ENCODE data around the gene HNF4A. TPM values are rescaled to one million over a fixed set of nuclear protein-coding genes. Genes with fewer than 3 reads are reported as not detected.

The HNF4A gene
- total and polyA plus RNA-seq, 2 of the 4 experiments (the other 2 are of a cell fraction): not detected

GRCh38 chr20:44349349-44349748 lies 6.2 kb upstream of the HNF4A start:
- Histone ChIP-seq H3K79me1 (ENCODE audit: low read depth in 1 of 2, low read length in 2 of 2) (no peaks in the 10 kb centered on the region), H2BK20ac (ENCODE audit: low read depth, low read length) (no peak overlapping the region), H4K5ac (ENCODE audit: low read depth, low read length) (no peak overlapping the region), H2AK9ac (replicated peaks; ENCODE audit: low read depth, low read length, poor library complexity) (no peak overlapping the region), H3K27ac (ENCODE audit: insufficient read depth, low read length) (no peak overlapping the region), H3K9ac (ENCODE audit: low read depth, low read length) (no peak overlapping the region), H3K4me2 (ENCODE audit: low read depth, low read length) (no peak overlapping the region), H3K4ac (ENCODE audit: low read depth, low read length) (no peak overlapping the region), H3K18ac (ENCODE audit: low read depth, low read length) (no peak overlapping the region), H3K23ac (ENCODE audit: low read depth, low read length) (no peak overlapping the region), H4K91ac (ENCODE audit: insufficient read depth, low read depth, low read length) (no peak overlapping the region), H2BK5ac (ENCODE audit: low read depth, low read length, poor library complexity, severe bottlenecking) (no peak overlapping the region), H3K36me3 (ENCODE audit: control insufficient read depth, insufficient read depth, low read length) (no peaks in the 10 kb centered on the region), H4K8ac (ENCODE audit: low read depth in 2 of 2, low read length in 2 of 2) (no peak overlapping the region), H3K4me1 (ENCODE audit: control insufficient read depth, insufficient read depth, low read length) (no peaks in the 10 kb centered on the region), H3K9me1 (ENCODE audit: insufficient read depth, low read length) (no peaks in the 10 kb centered on the region), H2AK5ac (ENCODE audit: low read depth, low read length) (no peak overlapping the region), H3K56ac (ENCODE audit: extremely low read depth, insufficient read depth, low read length) (no peak overlapping the region), H2BK120ac (ENCODE audit: low read depth, low read length) (no peak overlapping the region), H2AFZ (replicated peaks; ENCODE audit: low read length, poor library complexity) (no peak overlapping the region), H2BK15ac (ENCODE audit: low read depth, low read length) (no peak overlapping the region), H3K27me3 (ENCODE audit: control insufficient read depth, insufficient read depth, low read length) (peaks cover 12% of the 10 kb centered on the region), H4K20me1 (ENCODE audit: insufficient read depth, low read length) (no peaks in the 10 kb centered on the region), H3K14ac (replicated peaks; ENCODE audit: low read depth, low read length) (no peak overlapping the region), H3K4me3 (ENCODE audit: insufficient read depth, low read depth, low read length) (no peak overlapping the region), H3K9me3 (ENCODE audit: control insufficient read depth, insufficient read depth, low read length) (no peaks in the 10 kb centered on the region)
- TF ChIP-seq FOS (IDR thresholded peaks at IDR 0.05; ENCODE audit: low read depth, low read length) (no peak), MAFK (IDR thresholded peaks at IDR 0.05; ENCODE audit: low read depth, low read length) (no peak), SMC3 (IDR thresholded peaks at IDR 0.05; ENCODE audit: low read depth, low read length) (no peak)
- no TSS peak for BruUV-seq (replicated peaks)
- WGBS, 2 experiments (ENCODE audit: extremely low coverage in 2 of 2, insufficient read length in 1 of 2): 20% methylated on average over 1 of the region's 3 CpGs; no CpG with 5 or more reads in 1 of the 2 experiments
- DNase-seq: no peak
- ChIA-PET POLR2A (ENCODE audit: unreplicated experiment) (no interaction called here), CTCF (no interaction called here)
- no peak for ATAC-seq (ENCODE audit: low read depth)
- in situ Hi-C loops (cut with MboI; ENCODE audit: low sequenced_read_pairs): no loop called here
- dilution Hi-C loops (cut with HindIII; ENCODE audit: low sequenced_read_pairs, unreplicated experiment): no loop called here
- intact Hi-C loops (cut with micrococcal nuclease): no loop called here
